ENCODE measurements around the gene MTHFD1L.

Gene MTHFD1L

GRCh38 chr6:150899231-150899630, 33.7 kb downstream of the MTHFD1L start:
- no peak for DNase-seq

DNA sequence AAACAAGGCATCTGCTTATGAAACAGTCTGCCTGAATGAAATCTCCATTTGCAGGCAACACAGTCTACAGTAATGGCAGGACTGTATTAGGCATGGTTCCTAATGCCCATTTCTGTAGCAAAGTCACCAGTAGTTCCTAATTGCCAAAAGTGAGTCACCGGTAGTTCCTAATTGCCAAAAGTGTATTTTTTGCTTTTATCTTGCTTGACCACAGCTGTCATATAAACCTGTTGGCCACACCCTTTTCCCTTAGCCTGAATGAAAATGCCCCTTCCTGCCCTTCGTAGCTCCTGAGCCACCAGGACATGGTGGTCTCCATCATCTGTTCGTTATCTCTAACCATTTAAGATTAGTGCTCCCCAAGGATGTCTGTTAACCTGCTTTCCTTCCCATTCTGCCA, 34.5 kb downstream of the MTHFD1L start:
- DNase-seq = no peak

GRCh38 chr6:150902142-150902776, 36.8 kb downstream of the MTHFD1L start:
- no peak for DNase-seq

- no peak for DNase-seq
Measured at GRCh38 chr6:150905769-150906168, 40.3 kb downstream of the MTHFD1L start.

GRCh38 chr6:150906641-150907326, 41.3 kb downstream of the MTHFD1L start:
- DNase-seq = no peak

DNA sequence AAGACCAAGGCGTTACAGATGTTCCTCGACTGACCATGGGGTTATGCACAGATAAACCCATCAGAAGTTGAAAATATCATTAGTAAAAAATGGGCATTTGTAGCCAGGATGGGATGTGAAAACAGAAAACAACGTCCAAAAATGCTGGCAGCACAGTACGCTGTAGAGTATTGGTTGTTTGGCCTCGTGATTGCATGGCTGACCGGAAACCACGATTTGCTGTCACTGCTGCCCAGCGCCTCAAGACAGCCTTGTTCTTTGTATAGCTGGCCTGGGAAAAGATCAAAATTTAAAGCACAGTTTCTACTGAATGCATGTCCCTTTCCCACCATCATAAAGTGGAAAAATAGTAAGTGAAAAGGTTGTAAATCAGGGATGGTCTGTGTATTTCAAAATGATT, 41.9 kb downstream of the MTHFD1L start:
- no peak for DNase-seq

- DNase-seq = no peak
Measured at GRCh38 chr6:150908901-150909300, 43.4 kb downstream of the MTHFD1L start.

DNA sequence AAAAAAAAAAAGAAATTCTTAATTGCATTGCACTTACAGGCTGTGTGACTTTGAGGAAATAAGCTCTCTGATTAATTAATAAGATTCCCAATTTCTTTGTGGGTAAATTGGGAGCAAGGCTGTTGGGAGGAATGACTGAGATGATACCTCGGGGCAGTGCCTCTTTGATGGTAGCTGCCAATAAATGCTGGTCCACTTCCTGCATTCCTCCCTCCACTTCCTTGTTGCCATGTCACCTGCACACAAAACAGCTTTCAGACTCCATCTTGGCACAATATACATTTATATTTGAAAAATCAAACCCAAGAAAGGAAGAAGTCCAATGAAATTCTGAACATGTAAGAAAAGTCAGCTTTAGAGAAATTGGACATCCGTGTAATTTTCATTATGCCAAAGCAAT, 45.1 kb downstream of the MTHFD1L start:
- DNase-seq = no peak

GRCh38 chr6:150914372-150914771, 48.9 kb downstream of the MTHFD1L start:
- no peak for DNase-seq

DNA sequence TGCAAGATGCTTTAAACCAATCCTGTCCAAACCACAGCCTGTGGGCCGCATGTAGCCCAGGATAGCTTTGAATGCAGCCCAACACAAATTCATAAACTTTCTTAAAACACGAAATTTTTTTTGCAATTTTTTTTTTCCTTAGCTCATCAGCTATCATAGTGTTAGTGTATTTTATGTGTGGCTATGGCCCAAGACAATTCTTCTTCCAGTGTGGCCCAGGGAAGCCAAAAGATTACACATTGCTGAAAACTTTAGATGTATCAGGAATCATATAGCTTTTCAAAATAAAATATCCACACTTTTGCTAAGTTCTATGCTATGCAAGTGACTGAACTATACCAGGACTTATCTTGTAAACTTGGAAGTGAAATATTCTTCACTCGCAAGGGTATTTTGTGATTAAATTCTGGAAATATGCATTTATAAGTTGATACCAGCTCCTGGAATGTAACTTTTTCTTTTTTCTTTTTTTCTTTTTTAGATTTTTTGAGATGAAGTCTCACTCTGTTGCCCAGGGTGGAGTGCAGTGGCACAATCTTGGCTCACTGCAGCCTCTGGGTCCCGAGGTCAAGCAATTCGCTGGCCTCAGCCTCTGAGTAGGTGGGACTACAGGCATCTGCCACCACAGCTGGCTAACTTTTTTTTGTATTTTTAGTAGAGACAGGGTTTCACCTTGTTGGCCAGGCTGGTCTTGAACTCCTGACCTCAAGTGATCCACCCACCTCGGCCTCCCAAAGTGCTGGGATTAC, 49.8 kb downstream of the MTHFD1L start:
- DNase-seq = no peak

DNA sequence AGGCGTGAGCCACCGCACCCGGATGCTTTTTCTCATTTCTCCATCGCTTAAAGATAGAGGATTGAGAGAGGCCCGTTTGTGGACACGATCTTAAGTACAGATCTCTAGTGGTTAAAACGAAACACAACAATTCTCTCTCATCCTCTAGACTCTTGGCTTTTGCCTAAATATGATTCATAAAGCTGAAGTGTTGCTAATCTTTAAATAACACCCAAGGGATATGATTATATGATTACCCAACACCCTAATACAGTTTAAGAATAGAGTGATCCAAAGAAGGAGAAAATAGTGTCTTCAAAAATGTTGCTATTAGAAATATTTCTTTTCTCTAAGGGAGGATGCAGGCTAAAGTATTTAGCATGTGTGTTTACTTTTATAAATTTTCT, 50.4 kb downstream of the MTHFD1L start:
- no peak for DNase-seq

DNA sequence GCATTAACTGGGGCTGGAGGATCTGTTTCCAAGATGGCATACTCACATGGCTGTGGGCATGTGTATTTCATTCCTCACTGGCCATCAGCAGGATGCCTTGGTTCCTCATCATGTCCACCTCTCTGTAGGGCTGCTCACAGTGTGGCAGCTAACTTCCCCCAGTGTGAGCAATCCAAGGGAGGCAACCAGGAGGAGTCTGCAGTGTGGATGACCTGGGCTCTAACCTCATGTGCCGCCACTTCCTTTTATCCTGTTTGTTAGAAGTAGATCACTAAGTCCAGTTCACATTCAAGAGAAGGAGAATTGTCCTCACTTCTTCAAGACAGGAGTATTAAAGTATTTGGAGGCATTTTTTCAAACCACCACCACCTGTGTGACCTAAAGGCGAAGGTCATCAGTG, 54.4 kb downstream of the MTHFD1L start:
- no peak for DNase-seq

- no peak for DNase-seq
Measured at GRCh38 chr6:150922137-150922536, 56.6 kb downstream of the MTHFD1L start.

GRCh38 chr6:150924808-150925589, 59.5 kb downstream of the MTHFD1L start:
- no peak for DNase-seq

DNA sequence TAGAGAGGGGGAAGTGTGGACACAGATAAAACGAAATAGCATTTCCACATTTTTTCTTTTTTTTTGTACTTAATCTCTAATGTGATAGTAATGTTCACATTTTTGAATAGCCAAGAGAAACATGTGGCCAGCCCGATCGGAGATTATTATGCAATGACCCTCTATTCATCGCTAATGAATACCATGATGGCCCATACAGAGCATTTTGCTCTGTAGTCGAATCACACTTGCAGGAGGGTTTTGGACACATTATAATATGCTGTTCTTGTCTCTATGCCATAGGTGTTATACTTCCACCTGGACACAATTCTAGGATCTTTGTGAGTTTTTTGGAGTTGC, 60.1 kb downstream of the MTHFD1L start:
- DNase-seq = no peak

GRCh38 chr6:150925976-150926375, 60.5 kb downstream of the MTHFD1L start:
- no peak for DNase-seq

DNA sequence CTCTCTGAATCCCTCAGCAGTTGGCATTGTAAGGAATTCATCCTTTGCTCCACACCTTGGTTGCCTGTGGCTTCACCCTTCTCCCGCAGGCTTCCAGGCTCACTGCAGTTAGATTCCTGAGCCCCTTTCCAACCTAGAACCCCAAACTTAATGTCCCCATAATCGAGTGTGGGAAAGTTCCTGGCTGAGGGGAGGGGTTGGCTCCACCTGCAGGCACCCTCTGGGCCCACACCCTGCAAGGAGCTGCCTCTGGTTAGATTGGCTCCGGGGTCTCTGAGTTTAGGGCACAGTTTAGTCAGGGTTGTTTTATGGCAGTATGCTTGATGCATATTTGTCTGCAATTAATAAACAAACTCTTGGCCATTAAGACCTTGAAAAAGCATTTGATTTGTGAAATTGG, 63.4 kb downstream of the MTHFD1L start:
- no peak for DNase-seq

DNA sequence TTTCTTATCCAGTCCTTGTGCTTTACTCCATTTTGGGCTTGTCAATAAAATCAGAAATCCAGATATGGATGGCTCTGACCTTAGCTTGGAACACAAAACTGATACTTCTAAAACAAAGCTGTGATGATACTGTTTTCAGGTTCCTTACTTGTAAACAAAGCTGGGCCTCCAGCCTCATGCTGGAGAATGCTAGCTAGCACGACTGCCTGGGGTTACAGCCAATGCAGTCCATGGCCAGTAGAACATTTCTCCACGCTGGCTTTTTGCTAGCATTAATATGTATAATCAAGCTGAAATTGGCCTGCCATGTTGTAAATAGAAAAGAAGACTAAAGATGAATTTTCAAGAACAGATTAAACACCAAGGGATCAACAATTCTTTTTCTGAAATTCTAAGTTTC, 63.9 kb downstream of the MTHFD1L start:
- no peak for DNase-seq

DNA sequence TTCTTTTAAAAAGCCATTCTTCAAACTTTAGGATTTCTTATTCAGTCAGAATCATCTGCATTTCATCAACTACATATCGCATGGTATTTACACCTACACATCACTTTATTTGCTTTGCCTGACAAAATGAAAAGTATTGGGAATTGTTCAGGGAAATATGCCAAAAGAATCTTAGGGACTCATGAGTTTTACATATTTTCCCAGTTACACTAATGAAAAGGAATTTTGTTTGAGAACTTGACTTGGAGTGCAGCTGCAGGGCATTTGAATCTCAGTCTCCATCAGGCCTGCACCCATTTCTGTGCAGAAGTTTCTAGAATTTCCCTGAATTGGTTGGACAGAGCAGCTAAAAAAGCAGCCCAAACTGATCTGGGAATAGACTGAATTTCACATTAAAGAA, 65.3 kb downstream of the MTHFD1L start:
- no peak for DNase-seq

GRCh38 chr6:150931405-150931804, 65.9 kb downstream of the MTHFD1L start:
- no peak for DNase-seq

DNA sequence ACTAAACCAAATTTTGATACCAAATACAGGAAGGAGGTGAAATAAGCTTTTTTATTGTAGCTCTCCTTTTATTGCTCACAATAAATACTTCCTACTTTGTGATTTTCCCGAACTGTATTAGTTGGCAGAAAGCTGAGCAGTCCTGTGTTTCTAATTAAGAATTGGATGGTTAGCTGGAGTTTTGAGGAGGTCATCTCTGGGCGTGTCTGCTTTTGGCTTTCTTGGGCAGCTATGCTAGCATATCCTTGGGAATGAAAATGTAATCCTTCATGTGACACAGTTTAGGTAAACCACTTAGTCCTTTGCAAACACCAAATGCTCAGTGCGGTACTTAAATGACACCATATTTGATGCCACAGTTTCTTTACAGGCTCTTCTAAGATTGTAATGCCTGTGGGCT, 67.5 kb downstream of the MTHFD1L start:
- no peak for DNase-seq

DNA sequence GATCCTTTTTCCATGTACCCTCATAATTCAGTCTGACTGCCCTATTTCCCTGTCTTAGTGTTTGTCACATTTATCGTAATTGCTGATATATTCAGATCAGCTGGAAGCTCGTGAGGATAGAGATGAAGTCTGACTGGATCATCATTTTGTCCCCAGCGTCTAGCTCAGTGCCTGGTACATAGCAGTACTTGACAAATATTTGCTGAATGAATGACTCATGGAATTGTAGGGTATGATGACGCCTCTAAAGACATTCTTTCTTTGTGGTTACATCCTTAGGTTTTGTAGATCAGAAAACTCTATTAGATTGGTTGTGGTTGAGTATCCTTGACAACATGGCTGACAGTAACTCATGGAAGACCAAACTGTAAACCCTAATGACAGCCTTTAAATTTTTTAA, 68.9 kb downstream of the MTHFD1L start:
- DNase-seq = no peak

DNA sequence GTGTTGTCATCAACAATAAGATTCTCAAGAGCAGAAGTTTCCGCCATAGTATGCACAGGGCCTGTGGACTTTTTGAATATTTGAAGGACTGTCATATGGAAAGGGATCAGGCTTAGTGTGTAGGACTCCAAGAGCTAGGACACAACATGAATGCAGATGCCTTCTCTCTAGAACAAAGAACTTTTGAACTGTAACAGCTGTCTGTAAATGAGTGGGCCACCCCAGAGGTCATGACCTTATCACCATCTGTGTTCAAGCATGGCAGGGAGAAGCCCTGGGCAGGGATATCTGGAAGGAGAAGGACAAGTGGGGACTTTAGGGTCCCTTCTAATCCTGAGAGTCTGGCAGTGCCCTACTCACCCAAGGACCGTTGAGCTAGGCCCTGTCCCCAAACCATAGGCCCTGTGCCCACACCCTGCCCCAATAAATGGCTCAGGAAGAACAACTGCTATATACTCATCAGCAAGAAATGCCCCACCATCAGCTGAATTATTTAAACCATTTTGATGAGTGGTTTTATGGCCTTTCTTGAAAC, 70.6 kb downstream of the MTHFD1L start:
- no peak for DNase-seq

Data from stimulated activated CD4-positive, alpha-beta T cell treated with anti-CD3 and anti-CD28 coated beads, Interleukin-1b, Interleukin-23, amount 100 ng/mL, for 48 hours (primary cell).